WI38 (cell line): Measurements from ENCODE around the gene DDX55.

Experiments
- H3K4me3 ChIP-seq: 2 replicates; pipeline ENCODE4 v1.5.1; 2011; ENCODE audit warnings: low read depth, mild to moderate bottlenecking, control low read depth, low read length
- CTCF ChIP-seq: IDR thresholded peaks from 2 replicates; pipeline ENCODE4 v1.5.1; 2012; ENCODE audit warnings: low read depth, mild to moderate bottlenecking, control low read depth, low read length

DDX55 gene

GRCh38 chr12:123659996-123660727 lies 58.3 kb downstream of the DDX55 start:
- H3K4me3 ChIP-seq, result no peak overlapping the region
- TF ChIP-seq CTCF, result no peak

GRCh38 chr12:123667771-123668170 lies 65.9 kb downstream of the DDX55 start:
- no peak overlapping the region for H3K4me3 ChIP-seq
- no peak for TF ChIP-seq CTCF
